Middle frontal gyrus (tissue), 1 donor: ENCODE data around the gene HMGCL.
"Not testable (repeated sequence)": the region's sequence is repeated elsewhere in the genome, so short reads cannot be mapped to it uniquely, and the experiment has no call there.

Experiments used
- DNase-seq: peaks from one replicate; pipeline ENCODE4 v3.0.0-alpha.2; 2015; ENCODE audit warnings: low spot score; ENCODE audit errors: extremely low spot score

The HMGCL gene

GRCh38 chr1:23799255-23799569 is 26.0 kb downstream of the HMGCL start:
- DNase-seq, result no peak

- DNase-seq, result no peak
Measured at GRCh38 chr1:23798662-23799142, 26.5 kb downstream of the HMGCL start.

DNA sequence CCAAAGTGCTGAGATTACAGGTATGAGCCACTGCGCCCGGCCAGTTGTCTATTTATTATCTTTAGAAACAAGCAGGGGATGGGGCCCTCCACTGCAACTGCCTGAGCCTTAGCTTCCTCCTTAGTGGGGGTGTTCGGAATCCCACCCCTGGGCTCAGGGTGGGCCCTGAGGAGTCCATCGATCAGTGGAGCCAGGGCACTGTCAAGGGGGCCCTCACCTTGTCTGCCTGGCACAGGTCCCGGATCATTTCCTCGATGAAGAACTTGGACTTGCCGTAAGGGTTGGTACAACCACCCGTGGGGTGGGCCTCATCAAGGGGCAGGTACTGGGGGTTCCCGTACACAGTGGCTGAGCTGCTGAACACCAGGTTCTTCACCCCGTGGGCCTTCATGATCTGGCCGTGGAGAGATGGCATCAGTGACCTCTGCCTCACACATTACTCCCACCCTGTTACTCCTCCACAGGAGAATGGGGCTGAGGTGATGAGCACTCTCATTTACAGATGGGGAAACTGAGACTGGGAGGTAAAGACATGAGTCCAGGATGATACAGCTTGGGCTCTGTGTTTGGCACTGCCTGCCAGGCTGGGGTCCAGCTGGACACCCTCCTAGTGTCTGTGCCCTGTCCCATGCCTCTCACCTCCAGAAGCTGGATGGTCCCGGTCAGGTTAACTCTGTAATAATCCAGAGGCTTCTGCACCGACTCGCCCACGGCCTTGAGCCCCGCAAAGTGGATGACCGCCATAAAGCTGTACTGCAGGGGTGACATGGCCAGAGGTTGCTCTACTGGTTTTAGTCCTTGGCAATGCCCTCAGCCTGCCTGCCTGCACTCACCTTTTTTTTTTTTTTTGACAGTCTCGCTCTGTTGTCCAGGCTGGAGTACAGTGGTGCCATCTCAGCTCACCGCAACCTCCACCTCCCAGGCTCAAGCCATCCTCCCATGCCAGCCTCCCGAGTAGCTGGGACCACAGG is 27.5 kb downstream of the HMGCL start:
- no peak for DNase-seq

DNA sequence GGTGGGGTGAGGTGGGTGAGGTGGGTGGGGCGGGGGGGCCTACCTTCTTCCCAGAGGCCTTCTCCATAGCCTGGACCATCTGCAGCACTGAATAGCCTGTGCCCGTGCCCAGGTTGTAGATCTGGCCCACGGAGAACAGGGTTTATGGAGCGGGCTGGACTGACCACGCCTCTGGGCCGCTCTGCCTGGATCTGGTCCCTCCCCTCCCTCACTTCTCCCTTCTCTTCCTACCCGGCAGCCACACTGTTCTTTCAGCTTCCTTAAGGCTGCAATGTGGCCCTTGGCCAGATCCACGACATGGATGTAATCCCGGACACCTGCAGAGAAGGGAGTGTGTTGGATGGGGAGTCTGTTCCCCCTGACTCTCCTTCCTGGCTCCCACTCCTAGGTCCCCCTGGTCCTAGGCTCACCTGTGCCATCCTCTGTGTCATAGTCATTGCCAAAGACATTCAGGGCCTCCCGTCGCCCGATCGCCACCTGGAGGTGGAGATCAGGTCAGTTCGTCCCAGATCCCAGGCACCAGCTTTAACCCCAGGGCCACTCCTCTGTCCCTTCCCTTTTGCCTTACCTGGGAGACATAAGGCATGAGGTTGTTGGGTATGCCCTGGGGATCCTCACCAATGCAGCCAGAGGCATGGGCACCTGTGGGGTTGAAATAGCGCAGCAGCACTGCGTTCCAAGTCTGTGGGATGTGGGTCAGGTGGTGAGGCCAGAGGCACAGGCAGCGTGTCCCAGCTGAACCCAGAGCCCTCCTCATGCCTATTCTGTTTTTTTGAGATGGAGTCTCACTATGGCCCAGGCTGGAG is 28.6 kb downstream of the HMGCL start:
- no peak for DNase-seq

DNA sequence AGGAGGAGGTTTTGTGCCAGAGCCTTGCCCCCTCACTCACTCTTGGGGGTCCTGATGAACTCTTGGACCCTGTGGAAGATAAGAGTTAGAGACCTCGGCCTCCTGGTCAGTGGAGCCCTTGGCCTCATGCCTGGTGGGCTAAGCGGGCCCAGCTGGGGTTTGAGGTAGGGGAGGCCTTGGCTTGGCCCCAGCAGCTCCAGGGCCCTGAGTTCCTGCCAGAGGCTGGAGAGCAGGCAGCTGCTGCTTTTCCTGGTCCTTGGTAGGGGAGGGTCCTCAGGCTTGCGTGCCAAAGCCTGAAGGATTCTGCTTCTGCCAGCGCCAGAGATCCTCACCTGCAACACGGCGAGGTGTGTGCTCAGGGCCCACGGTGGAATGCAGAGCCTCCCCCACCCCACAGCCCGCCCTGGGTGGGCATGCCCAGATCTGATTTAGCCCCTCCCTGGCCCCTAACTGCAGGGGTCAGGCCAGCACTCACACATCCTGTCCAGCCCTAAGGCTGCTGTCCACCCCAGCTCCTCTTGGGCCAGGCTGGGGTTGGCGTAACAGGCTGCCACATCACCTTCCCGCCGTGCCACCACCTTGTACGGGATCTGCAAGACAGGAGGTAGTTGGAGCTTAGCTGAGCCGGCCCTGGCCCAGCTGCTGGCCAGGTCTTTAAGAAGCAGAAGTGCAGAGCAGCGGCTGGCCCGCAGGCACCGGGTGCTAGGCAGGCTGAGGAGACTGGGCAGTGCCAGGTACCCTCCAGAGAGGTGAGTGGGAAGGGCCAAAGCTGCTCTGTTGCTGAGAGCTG is 29.4 kb downstream of the HMGCL start:
- no peak for DNase-seq

DNA sequence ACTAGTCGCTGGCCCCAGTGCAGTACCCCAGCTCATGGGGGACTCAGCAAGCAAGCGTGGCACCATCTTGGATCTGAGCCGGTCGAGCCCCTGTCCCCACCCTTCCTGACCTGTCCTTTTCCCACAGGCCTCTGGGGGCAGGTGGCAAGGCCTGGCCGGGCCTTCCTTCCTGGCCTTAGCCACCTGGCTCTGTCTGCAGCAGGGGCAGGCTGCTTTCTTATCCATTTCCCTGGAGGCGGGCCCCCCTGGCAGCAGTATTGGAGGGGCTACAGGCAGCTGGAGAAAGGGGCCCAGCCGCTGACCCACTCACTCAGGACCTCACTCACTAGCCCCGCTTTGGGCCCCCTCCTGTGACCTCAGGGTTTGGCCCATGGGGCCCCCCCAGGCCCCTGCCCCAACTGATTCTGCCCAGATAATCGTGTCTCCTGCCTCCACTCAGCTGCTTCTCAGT is 30.5 kb downstream of the HMGCL start:
- DNase-seq, result not testable (repeated sequence)

GRCh38 chr1:23793861-23794731 is 31.1 kb downstream of the HMGCL start:
- DNase-seq, result no peak

- DNase-seq, result peak; percentile 20
Measured at GRCh38 chr1:23793018-23793781, 32.0 kb downstream of the HMGCL start.

- DNase-seq, result no peak
Measured at GRCh38 chr1:23792151-23792945, 32.9 kb downstream of the HMGCL start.

GRCh38 chr1:23791516-23792047 is 33.6 kb downstream of the HMGCL start:
- DNase-seq, result no peak

DNA sequence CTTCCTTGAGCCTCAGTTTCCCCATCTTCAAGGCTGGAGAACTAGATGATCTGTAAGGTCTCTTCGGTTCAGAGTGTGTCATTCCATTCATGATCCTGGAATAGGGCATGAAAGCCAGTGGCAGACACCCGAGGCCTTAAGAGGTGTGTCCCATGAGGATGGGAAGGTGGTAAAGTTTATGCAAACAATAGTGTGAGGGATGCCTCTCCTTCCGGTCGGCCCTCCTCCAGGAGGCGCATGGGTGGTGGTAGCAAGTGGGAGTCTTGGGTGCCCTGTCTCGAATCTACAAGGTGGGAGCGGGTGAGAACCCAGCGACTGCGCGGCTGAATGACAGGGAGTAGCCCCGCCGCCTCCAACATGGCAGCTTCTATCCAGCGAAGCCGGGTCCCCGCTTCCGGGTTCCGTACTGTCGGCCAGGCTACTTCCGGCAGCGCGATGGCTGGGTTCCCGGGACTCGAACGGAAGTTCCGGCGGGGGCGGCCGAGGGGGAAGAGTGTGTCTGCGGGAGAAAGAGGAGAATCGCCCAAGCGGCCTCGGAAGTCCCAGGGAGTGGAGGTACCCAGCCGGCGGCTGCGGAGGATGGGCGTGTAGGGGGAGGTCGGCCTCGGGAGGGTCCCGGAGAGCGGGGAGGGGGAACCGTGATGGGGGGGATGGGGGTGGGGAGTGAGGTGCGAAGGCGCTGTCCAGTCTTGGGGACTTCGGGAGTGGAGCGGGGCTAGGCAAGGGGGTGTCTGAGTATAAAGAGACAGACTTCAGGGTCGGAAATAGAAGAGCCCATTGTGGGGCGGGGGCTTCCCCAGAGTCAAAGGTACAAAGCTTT is 34.3 kb downstream of the HMGCL start, which contains the start of gene LYPLA2:
LYPLA2 (plus strand) TSS at position 450 of the 820 bp plus-strand sequence. CDS start 1,538 bp downstream, outside the sequence.
- peak; percentile 95 for DNase-seq

GRCh38 chr1:23788695-23789094 is 36.5 kb downstream of the HMGCL start:
- no peak for DNase-seq

GRCh38 chr1:23787701-23788100 is 37.5 kb downstream of the HMGCL start:
- DNase-seq, result no peak

- DNase-seq, result no peak
Measured at GRCh38 chr1:23784846-23785245, 40.4 kb downstream of the HMGCL start.

DNA sequence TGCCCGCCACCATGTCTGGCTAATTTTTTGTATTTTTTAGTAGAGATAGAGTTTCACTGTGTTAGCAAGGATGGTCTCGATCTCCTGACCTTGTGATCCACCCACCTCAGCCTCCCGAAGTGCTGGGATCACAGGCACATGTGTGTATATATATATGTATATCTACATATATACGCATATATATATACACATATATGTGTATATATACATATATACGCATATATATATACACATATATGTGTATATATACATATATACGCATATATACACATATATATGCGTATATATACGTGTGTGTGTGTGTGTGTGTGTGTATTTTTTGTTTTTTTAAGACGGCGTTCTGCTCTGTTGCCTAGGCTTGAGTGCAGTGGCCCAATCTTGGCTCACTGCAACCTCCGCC is 42.1 kb downstream of the HMGCL start:
- DNase-seq, result not testable (repeated sequence)

GRCh38 chr1:23779826-23780371 is 45.3 kb downstream of the HMGCL start:
- DNase-seq, result no peak
